K562 (cell line): Measurements from ENCODE around the gene ADAT1. TPM values are rescaled to one million over a fixed set of nuclear protein-coding genes. Genes with fewer than 3 reads are reported as not detected.

Source experiments
- BRD4 ChIP-seq: fragments of 200-600 bp; sonication (generic); IDR thresholded peaks from 2 replicates; pipeline ENCODE4 v1.6.1; 2017; ENCODE audit warnings: inconsistent platforms
- E2F1 ChIP-seq: sonication (generic); formaldehyde crosslinking; IDR thresholded peaks from 2 replicates; pipeline ENCODE4 v1.8.1; 2023; ENCODE audit warnings: mild to moderate bottlenecking, missing genetic modification reagents, moderate library complexity
- HMG20B ChIP-seq: fragments of 250-450 bp; sonication (Bioruptor Pico); IDR thresholded peaks from 2 replicates; pipeline ENCODE4 v1.5.0; 2021; ENCODE audit warnings: mild to moderate bottlenecking
- HNRNPL ChIP-seq: fragments of 200-400 bp; formaldehyde crosslinking; IDR thresholded peaks from 2 replicates; pipeline ENCODE4 v1.6.1; 2017; ENCODE audit warnings: low read depth, mild to moderate bottlenecking, low read length
- HNRNPLL ChIP-seq: fragments of 200-400 bp; formaldehyde crosslinking; IDR thresholded peaks from 2 replicates; pipeline ENCODE4 v1.6.1; 2017; ENCODE audit warnings: low read length, low read depth, mild to moderate bottlenecking; ENCODE audit not compliant: poor library complexity, severe bottlenecking
- JUND ChIP-seq, 2 experiments: IDR thresholded peaks; 2 replicates in 1 of 2; 3 replicates in 1 of 2; pipeline ENCODE4 v1.6.1; 2011; ENCODE audit warnings: borderline replicate concordance in 2 of 2, low read depth in 2 of 2, low read length in 2 of 2, improper control_type of control experiment in 1 of 2, missing biosample characterization in 1 of 2, missing genetic modification characterization in 1 of 2, missing genetic modification reagents in 1 of 2
- NR2F6 ChIP-seq: fragments of 450-650 bp; formaldehyde crosslinking; IDR thresholded peaks from 2 replicates; pipeline ENCODE4 v1.4.0; 2020; ENCODE audit warnings: mild to moderate bottlenecking
- NR3C1 ChIP-seq: sonication (generic); formaldehyde crosslinking; IDR thresholded peaks from 2 replicates; pipeline ENCODE4 v1.8.1; 2022; ENCODE audit warnings: missing genetic modification reagents
- PCBP1 ChIP-seq: fragments of 200-400 bp; formaldehyde crosslinking; IDR thresholded peaks from 2 replicates; pipeline ENCODE4 v1.6.1; 2018; ENCODE audit warnings: mild to moderate bottlenecking, low read depth, low read length; ENCODE audit not compliant: poor library complexity, severe bottlenecking
- POLR2A ChIP-seq: fragments of 450-650 bp; conservative IDR thresholded peaks from 2 replicates; pipeline ENCODE4 v1.6.1; 2016
- RBM22 ChIP-seq: fragments of 200-400 bp; formaldehyde crosslinking; IDR thresholded peaks from 2 replicates; pipeline ENCODE4 v1.6.1; 2018; ENCODE audit warnings: low read length, low read depth; ENCODE audit not compliant: poor library complexity, severe bottlenecking
- RFX1 ChIP-seq: fragments of 450-650 bp; IDR thresholded peaks from 2 replicates; pipeline ENCODE4 v1.6.1; 2016; ENCODE audit warnings: mild to moderate bottlenecking, moderate library complexity
- SMARCC2 ChIP-seq: fragments of 450-650 bp; IDR thresholded peaks from 2 replicates; pipeline ENCODE4 v1.6.1; 2017; ENCODE audit warnings: antibody characterized with exemption, moderate library complexity, mild to moderate bottlenecking, low read depth
- SMARCE1 ChIP-seq: fragments of 450-650 bp; IDR thresholded peaks from 2 replicates; pipeline ENCODE4 v1.7.1; 2016; ENCODE audit warnings: mild to moderate bottlenecking
- ZNF512 ChIP-seq: IDR thresholded peaks from 2 replicates; pipeline ENCODE4 v1.6.1; 2016; ENCODE audit warnings: missing genetic modification characterization, missing compliant biosample characterization
- ZNF75A ChIP-seq: fragments of 450-650 bp; formaldehyde crosslinking; IDR thresholded peaks from 2 replicates; pipeline ENCODE4 v1.4.0; 2020; ENCODE audit warnings: mild to moderate bottlenecking
- polyA plus RNA-seq, 8 experiments: library from polyadenylated mRNA; depleted of rRNA in 4 of 8; stranded (reverse) in 5 of 8; unstranded in 3 of 8; fragments of >200 nt; fragmentation: Nextera tagmentation in 2 of 8; fragmentation: Illumina TruSeq in 1 of 8; extraction: Ambion mirVana in 2 of 8; extraction: Trizol in 1 of 8; gene quantifications; 2 replicates each; pipeline versions ENCODE4 v1.2.1 to v1.2.3, GENCODE V29; 2011 to 2014; ENCODE audit warnings: inconsistent platforms in 1 of 8, missing spikeins in 1 of 8
- total RNA-seq, 7 experiments: library from RNA; depleted of rRNA in 6 of 7; stranded (reverse); fragments of >200 nt in 6 of 7; fragmentation: Illumina TruSeq in 2 of 7; extraction: Trizol in 2 of 7; gene quantifications; 2 replicates each; pipeline versions ENCODE4 v1.2.1 to v1.2.3, GENCODE V29; 2011 to 2021; ENCODE audit warnings: low replicate concordance in 1 of 7
- TF ChIP-seq, protein P1 (sequence below): sonication (generic); formaldehyde crosslinking; IDR thresholded peaks from 2 replicates; pipeline ENCODE4 v1.8.0; 2022; ENCODE audit warnings: mild to moderate bottlenecking, low read depth, missing genetic modification reagents
- TF ChIP-seq, protein P2 (sequence below), 2 experiments: fragments of 450-650 bp; conservative IDR thresholded peaks; 2 replicates each; pipeline ENCODE4 v1.6.1; 2017; ENCODE audit warnings: mild to moderate bottlenecking in 2 of 2, moderate library complexity in 2 of 2
- TF ChIP-seq, protein P3 (sequence below): sonication (generic); formaldehyde crosslinking; IDR thresholded peaks from 2 replicates; pipeline ENCODE4 v1.8.0; 2022; ENCODE audit warnings: mild to moderate bottlenecking, missing genetic modification reagents

Gene ADAT1
- total and polyA plus RNA-seq, 9 of the 15 experiments (the other 6 are each of a cell fraction or from before 2014, with no cell fraction given) = 16.0 to 36.7 (median 28.2) TPM

GRCh38 chr16:75559564-75560372 is 63.3 kb downstream of the ADAT1 start (continued):
- TF ChIP-seq PCBP1 (no peak), HNRNPLL (no peak), E2F1 (CRISPR knock-in tag) (no peak), ZNF75A (no peak), RBM22 (no peak), JUND (IDR thresholded peaks at IDR 0.05; ENCODE audit: borderline replicate concordance, low read depth, low read length) (no peak; the same call in 1 of the 2 replicates), JUND (tag; IDR thresholded peaks at IDR 0.05; ENCODE audit: borderline replicate concordance, low read depth, low read length) (no peak; the same call in 2 of the 3 replicates), HMG20B (no peak), BRD4 (no peak; the same call in 1 of the 2 replicates), SMARCE1 (0 out of 2 replicates have a peak, but pooled peaks have one; percentile 37), NR3C1 (CRISPR knock-in tag) (no peak), HNRNPL (no peak), NR2F6 (no peak), POLR2A (peak; percentile 74), SMARCC2 (no peak), RFX1 (peak; percentile 45; the same call in 1 of the 2 replicates), ZNF512 (no peak)
- TF ChIP-seq, protein P1, sequence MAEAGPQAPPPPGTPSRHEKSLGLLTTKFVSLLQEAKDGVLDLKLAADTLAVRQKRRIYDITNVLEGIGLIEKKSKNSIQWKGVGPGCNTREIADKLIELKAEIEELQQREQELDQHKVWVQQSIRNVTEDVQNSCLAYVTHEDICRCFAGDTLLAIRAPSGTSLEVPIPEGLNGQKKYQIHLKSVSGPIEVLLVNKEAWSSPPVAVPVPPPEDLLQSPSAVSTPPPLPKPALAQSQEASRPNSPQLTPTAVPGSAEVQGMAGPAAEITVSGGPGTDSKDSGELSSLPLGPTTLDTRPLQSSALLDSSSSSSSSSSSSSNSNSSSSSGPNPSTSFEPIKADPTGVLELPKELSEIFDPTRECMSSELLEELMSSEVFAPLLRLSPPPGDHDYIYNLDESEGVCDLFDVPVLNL = no peak
- TF ChIP-seq, protein P2, sequence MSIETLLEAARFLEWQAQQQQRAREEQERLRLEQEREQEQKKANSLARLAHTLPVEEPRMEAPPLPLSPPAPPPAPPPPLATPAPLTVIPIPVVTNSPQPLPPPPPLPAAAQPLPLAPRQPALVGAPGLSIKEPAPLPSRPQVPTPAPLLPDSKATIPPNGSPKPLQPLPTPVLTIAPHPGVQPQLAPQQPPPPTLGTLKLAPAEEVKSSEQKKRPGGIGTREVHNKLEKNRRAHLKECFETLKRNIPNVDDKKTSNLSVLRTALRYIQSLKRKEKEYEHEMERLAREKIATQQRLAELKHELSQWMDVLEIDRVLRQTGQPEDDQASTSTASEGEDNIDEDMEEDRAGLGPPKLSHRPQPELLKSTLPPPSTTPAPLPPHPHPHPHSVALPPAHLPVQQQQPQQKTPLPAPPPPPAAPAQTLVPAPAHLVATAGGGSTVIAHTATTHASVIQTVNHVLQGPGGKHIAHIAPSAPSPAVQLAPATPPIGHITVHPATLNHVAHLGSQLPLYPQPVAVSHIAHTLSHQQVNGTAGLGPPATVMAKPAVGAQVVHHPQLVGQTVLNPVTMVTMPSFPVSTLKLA (conservative IDR thresholded peaks at IDR 0.05) = no peak; a peak in 2 of 4 replicates
- TF ChIP-seq, protein P3, sequence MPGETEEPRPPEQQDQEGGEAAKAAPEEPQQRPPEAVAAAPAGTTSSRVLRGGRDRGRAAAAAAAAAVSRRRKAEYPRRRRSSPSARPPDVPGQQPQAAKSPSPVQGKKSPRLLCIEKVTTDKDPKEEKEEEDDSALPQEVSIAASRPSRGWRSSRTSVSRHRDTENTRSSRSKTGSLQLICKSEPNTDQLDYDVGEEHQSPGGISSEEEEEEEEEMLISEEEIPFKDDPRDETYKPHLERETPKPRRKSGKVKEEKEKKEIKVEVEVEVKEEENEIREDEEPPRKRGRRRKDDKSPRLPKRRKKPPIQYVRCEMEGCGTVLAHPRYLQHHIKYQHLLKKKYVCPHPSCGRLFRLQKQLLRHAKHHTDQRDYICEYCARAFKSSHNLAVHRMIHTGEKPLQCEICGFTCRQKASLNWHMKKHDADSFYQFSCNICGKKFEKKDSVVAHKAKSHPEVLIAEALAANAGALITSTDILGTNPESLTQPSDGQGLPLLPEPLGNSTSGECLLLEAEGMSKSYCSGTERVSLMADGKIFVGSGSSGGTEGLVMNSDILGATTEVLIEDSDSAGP (CRISPR knock-in tag) = no peak
